GM23338 (cell line): Measurements from ENCODE around the gene HMCES.

Experiments
- CREB1 ChIP-seq: fragments of 250-450 bp; sonication (Bioruptor Pico); IDR thresholded peaks from 2 replicates; pipeline ENCODE4 v1.5.0; 2020; ENCODE audit warnings: low read depth, mild to moderate bottlenecking, moderate library complexity
- EZH2 ChIP-seq: fragments of 200-600 bp; sonication (generic); IDR thresholded peaks from one replicate; pipeline ENCODE4 v1.8.0; 2017; ENCODE audit warnings: antibody characterized with exemption, mild to moderate bottlenecking, low read depth; ENCODE audit not compliant: unreplicated experiment
- EZH2phosphoT487 ChIP-seq: fragments of 200-600 bp; sonication (generic); IDR thresholded peaks from one replicate; pipeline ENCODE4 v1.8.1; 2018; ENCODE audit warnings: antibody characterized with exemption; ENCODE audit not compliant: unreplicated experiment
- JUNB ChIP-seq: IDR thresholded peaks from one replicate; pipeline ENCODE4 v1.6.1; 2016; ENCODE audit warnings: antibody characterized with exemption; ENCODE audit not compliant: unreplicated experiment
- NANOG ChIP-seq: IDR thresholded peaks from 2 replicates; pipeline ENCODE4 v1.6.1; 2016; ENCODE audit warnings: antibody characterized with exemption, borderline replicate concordance
- POLR2AphosphoS5 ChIP-seq: IDR thresholded peaks from 2 replicates; pipeline ENCODE4 v1.6.1; 2016; ENCODE audit warnings: antibody characterized with exemption, low read depth
- STAT1 ChIP-seq: IDR thresholded peaks from one replicate; pipeline ENCODE4 v1.6.1; 2016; ENCODE audit warnings: antibody characterized with exemption; ENCODE audit not compliant: unreplicated experiment
- ZNF114 ChIP-seq: fragments of 250-450 bp; sonication (Bioruptor Pico); IDR thresholded peaks from 2 replicates; pipeline ENCODE4 v1.5.0; 2020; ENCODE audit warnings: mild to moderate bottlenecking, moderate library complexity
- ZNF331 ChIP-seq: fragments of 250-450 bp; sonication (Bioruptor Pico); IDR thresholded peaks from 2 replicates; pipeline ENCODE4 v1.5.0; 2020; ENCODE audit warnings: low read depth, mild to moderate bottlenecking, moderate library complexity
- TF ChIP-seq, protein P1 (sequence below), 2 experiments: fragments of 200-600 bp in 1 of 2; sonication (generic) in 1 of 2; conservative IDR thresholded peaks; 2 replicates each; pipeline versions ENCODE4 v1.5.1 to v1.6.1; 2016 to 2017; ENCODE audit warnings: antibody characterized with exemption in 2 of 2, low read depth in 2 of 2, mild to moderate bottlenecking in 2 of 2, moderate library complexity in 1 of 2
- TF ChIP-seq, protein P2 (sequence below): IDR thresholded peaks from one replicate; pipeline ENCODE4 v1.6.1; 2018; ENCODE audit warnings: antibody characterized with exemption; ENCODE audit not compliant: unreplicated experiment
- TF ChIP-seq, protein P3 (sequence below): IDR thresholded peaks from 2 replicates; pipeline ENCODE4 v1.6.1; 2016; ENCODE audit warnings: antibody characterized with exemption
- TF ChIP-seq, protein P4 (sequence below): fragments of 250-450 bp; sonication (Bioruptor Pico); IDR thresholded peaks from 2 replicates; pipeline ENCODE4 v1.5.0; 2020; ENCODE audit warnings: mild to moderate bottlenecking, moderate library complexity

DNA sequence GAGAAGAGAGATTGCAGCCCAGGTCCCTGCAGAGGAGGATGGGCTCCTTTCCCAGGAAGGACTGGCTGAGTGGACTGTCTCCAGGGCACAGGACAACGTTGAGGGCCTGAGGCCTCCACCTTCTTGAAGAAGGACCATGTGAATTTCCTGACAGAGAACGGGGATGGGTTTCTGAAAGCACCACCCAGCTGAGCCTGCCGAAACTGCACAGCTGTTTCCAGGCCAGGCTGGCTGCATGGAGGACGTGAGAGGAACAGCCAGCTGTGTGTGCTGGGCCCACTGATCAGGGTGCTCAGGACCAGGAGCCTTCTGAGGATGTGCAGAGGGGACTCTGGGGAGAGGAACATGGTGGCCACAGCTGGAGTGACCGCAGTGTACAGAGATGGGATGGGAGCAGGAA is 39.2 kb downstream of the HMCES start:
- TF ChIP-seq, protein P1, sequence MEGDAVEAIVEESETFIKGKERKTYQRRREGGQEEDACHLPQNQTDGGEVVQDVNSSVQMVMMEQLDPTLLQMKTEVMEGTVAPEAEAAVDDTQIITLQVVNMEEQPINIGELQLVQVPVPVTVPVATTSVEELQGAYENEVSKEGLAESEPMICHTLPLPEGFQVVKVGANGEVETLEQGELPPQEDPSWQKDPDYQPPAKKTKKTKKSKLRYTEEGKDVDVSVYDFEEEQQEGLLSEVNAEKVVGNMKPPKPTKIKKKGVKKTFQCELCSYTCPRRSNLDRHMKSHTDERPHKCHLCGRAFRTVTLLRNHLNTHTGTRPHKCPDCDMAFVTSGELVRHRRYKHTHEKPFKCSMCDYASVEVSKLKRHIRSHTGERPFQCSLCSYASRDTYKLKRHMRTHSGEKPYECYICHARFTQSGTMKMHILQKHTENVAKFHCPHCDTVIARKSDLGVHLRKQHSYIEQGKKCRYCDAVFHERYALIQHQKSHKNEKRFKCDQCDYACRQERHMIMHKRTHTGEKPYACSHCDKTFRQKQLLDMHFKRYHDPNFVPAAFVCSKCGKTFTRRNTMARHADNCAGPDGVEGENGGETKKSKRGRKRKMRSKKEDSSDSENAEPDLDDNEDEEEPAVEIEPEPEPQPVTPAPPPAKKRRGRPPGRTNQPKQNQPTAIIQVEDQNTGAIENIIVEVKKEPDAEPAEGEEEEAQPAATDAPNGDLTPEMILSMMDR (conservative IDR thresholded peaks at IDR 0.05; ENCODE audit: low read depth in 2 of 2): no peak
- no peak for TF ChIP-seq EZH2
- no peak for TF ChIP-seq JUNB
- no peak for TF ChIP-seq CREB1 (CRISPR knock-in tag)
- no peak for TF ChIP-seq EZH2phosphoT487
- TF ChIP-seq, protein P2, sequence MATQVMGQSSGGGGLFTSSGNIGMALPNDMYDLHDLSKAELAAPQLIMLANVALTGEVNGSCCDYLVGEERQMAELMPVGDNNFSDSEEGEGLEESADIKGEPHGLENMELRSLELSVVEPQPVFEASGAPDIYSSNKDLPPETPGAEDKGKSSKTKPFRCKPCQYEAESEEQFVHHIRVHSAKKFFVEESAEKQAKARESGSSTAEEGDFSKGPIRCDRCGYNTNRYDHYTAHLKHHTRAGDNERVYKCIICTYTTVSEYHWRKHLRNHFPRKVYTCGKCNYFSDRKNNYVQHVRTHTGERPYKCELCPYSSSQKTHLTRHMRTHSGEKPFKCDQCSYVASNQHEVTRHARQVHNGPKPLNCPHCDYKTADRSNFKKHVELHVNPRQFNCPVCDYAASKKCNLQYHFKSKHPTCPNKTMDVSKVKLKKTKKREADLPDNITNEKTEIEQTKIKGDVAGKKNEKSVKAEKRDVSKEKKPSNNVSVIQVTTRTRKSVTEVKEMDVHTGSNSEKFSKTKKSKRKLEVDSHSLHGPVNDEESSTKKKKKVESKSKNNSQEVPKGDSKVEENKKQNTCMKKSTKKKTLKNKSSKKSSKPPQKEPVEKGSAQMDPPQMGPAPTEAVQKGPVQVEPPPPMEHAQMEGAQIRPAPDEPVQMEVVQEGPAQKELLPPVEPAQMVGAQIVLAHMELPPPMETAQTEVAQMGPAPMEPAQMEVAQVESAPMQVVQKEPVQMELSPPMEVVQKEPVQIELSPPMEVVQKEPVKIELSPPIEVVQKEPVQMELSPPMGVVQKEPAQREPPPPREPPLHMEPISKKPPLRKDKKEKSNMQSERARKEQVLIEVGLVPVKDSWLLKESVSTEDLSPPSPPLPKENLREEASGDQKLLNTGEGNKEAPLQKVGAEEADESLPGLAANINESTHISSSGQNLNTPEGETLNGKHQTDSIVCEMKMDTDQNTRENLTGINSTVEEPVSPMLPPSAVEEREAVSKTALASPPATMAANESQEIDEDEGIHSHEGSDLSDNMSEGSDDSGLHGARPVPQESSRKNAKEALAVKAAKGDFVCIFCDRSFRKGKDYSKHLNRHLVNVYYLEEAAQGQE: no peak
- TF ChIP-seq POLR2AphosphoS5: no peak
- TF ChIP-seq, protein P3, sequence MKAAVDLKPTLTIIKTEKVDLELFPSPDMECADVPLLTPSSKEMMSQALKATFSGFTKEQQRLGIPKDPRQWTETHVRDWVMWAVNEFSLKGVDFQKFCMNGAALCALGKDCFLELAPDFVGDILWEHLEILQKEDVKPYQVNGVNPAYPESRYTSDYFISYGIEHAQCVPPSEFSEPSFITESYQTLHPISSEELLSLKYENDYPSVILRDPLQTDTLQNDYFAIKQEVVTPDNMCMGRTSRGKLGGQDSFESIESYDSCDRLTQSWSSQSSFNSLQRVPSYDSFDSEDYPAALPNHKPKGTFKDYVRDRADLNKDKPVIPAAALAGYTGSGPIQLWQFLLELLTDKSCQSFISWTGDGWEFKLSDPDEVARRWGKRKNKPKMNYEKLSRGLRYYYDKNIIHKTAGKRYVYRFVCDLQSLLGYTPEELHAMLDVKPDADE: no peak
- no peak for TF ChIP-seq ZNF114 (CRISPR knock-in tag)
- TF ChIP-seq NANOG: no peak
- no peak for TF ChIP-seq STAT1
- TF ChIP-seq ZNF331 (CRISPR knock-in tag): no peak
- TF ChIP-seq, protein P4, sequence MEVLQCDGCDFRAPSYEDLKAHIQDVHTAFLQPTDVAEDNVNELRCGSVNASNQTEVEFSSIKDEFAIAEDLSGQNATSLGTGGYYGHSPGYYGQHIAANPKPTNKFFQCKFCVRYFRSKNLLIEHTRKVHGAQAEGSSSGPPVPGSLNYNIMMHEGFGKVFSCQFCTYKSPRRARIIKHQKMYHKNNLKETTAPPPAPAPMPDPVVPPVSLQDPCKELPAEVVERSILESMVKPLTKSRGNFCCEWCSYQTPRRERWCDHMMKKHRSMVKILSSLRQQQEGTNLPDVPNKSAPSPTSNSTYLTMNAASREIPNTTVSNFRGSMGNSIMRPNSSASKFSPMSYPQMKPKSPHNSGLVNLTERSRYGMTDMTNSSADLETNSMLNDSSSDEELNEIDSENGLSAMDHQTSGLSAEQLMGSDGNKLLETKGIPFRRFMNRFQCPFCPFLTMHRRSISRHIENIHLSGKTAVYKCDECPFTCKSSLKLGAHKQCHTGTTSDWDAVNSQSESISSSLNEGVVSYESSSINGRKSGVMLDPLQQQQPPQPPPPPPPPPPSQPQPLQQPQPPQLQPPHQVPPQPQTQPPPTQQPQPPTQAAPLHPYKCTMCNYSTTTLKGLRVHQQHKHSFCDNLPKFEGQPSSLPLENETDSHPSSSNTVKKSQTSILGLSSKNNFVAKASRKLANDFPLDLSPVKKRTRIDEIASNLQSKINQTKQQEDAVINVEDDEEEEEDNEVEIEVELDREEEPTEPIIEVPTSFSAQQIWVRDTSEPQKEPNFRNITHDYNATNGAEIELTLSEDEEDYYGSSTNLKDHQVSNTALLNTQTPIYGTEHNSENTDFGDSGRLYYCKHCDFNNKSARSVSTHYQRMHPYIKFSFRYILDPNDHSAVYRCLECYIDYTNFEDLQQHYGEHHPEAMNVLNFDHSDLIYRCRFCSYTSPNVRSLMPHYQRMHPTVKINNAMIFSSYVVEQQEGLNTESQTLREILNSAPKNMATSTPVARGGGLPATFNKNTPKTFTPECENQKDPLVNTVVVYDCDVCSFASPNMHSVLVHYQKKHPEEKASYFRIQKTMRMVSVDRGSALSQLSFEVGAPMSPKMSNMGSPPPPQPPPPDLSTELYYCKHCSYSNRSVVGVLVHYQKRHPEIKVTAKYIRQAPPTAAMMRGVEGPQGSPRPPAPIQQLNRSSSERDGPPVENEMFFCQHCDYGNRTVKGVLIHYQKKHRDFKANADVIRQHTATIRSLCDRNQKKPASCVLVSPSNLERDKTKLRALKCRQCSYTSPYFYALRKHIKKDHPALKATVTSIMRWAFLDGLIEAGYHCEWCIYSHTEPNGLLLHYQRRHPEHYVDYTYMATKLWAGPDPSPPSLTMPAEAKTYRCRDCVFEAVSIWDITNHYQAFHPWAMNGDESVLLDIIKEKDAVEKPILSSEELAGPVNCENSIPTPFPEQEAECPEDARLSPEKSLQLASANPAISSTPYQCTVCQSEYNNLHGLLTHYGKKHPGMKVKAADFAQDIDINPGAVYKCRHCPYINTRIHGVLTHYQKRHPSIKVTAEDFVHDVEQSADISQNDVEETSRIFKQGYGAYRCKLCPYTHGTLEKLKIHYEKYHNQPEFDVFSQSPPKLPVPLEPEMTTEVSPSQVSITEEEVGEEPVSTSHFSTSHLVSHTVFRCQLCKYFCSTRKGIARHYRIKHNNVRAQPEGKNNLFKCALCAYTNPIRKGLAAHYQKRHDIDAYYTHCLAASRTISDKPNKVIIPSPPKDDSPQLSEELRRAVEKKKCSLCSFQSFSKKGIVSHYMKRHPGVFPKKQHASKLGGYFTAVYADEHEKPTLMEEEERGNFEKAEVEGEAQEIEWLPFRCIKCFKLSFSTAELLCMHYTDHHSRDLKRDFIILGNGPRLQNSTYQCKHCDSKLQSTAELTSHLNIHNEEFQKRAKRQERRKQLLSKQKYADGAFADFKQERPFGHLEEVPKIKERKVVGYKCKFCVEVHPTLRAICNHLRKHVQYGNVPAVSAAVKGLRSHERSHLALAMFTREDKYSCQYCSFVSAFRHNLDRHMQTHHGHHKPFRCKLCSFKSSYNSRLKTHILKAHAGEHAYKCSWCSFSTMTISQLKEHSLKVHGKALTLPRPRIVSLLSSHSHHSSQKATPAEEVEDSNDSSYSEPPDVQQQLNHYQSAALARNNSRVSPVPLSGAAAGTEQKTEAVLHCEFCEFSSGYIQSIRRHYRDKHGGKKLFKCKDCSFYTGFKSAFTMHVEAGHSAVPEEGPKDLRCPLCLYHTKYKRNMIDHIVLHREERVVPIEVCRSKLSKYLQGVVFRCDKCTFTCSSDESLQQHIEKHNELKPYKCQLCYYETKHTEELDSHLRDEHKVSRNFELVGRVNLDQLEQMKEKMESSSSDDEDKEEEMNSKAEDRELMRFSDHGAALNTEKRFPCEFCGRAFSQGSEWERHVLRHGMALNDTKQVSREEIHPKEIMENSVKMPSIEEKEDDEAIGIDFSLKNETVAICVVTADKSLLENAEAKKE (CRISPR knock-in tag): no peak
